ENCODE results near the gene RMND1. TPM values are rescaled to one million over a fixed set of nuclear protein-coding genes. Genes with fewer than 3 reads are reported as not detected.

The RMND1 gene
- total and polyA plus RNA-seq, 2 of the 13 experiments (the other 11 are each of a cell fraction or from before 2014, with no cell fraction given), result 34.0 to 72.5 TPM

GRCh38 chr6:151478670-151479069, 26.7 kb upstream of the RMND1 start:
- FAIRE-seq (no peak), ATAC-seq (no peak), DNase-seq (ENCODE audit: low spot score) (no peak)
- Histone ChIP-seq H3K4me2 (ENCODE audit: low read depth, low read length) (no peak overlapping the region), H3K4me3 (replicated peaks in 1 of 3; ENCODE audit: insufficient read depth in 1 of 3, low read depth in 2 of 3, low read length in 3 of 3) (no peak overlapping the region), H3K4me1 (ENCODE audit: insufficient read depth, low read length) (peaks cover 26% of the 10 kb centered on the region), H3K27ac (ENCODE audit: extremely low read length, insufficient read depth, low read length) (no peak overlapping the region), H3K79me2 (ENCODE audit: insufficient read depth, low read length) (no peaks in the 10 kb centered on the region), H3K9me3 (ENCODE audit: low read length) (no peaks in the 10 kb centered on the region), H3K9ac (ENCODE audit: insufficient read depth, low read depth, low read length) (no peak overlapping the region), H2AFZ (ENCODE audit: low read length) (no peak overlapping the region), H3K36me3 (replicated peaks in 1 of 2; ENCODE audit: control insufficient read depth in 1 of 2, insufficient read depth in 2 of 2, low read length in 2 of 2) (no peaks in the 10 kb centered on the region), H4K20me1 (ENCODE audit: insufficient read depth, low read length) (no peaks in the 10 kb centered on the region), H3K27me3 (ENCODE audit: control insufficient read depth in 1 of 2, insufficient read depth in 2 of 2, low read length in 2 of 2) (no peaks in the 10 kb centered on the region)
- WGBS (ENCODE audit: low lambda C conversion rate), result 90% methylated on average over 6 of the region's 6 CpGs
- intact Hi-C loops (cut with micrococcal nuclease; ENCODE audit: unreplicated experiment) (no loop called here), in situ Hi-C loops (cut with HindIII; ENCODE audit: extremely low pct_ligation_motif_present, low pct_unique_long_range_greater_than_20kb) (loop anchor here (5.0 to 10.0 kb wide), 2 partner anchors 36 to 64 kb away; no protein-coding TSS in a partner anchor)
- CTCF ChIA-PET (ENCODE audit: low intra/inter-chr PET ratio, low total read pairs), result no interaction called here
- TF ChIP-seq ZNF143 (CRISPR knock-in tag; IDR thresholded peaks at IDR 0.05) (no peak), POLR2AphosphoS2 (IDR thresholded peaks at IDR 0.05; ENCODE audit: low read depth, low read length) (no peak), ATF7 (IDR thresholded peaks at IDR 0.05) (no peak), ATF7 (CRISPR knock-in tag; IDR thresholded peaks at IDR 0.05) (no peak), ZNF264 (CRISPR knock-in tag; IDR thresholded peaks at IDR 0.05) (no peak), FOXK2 (IDR thresholded peaks at IDR 0.05) (no peak), ZNF160 (CRISPR knock-in tag; IDR thresholded peaks at IDR 0.05) (no peak), PHF20 (CRISPR knock-in tag; IDR thresholded peaks at IDR 0.05) (no peak), ZNF672 (CRISPR knock-in tag; IDR thresholded peaks at IDR 0.05) (no peak), ARNT (IDR thresholded peaks at IDR 0.05) (no peak), ZNF619 (CRISPR knock-in tag; IDR thresholded peaks at IDR 0.05) (no peak), ZNF446 (CRISPR knock-in tag; IDR thresholded peaks at IDR 0.05) (no peak), U2AF1 (optimal IDR thresholded peaks at IDR 0.05; ENCODE audit: low read depth, low read length) (no peak), ZNF367 (CRISPR knock-in tag; IDR thresholded peaks at IDR 0.05; ENCODE audit: borderline replicate concordance) (no peak)
- POLR2A ChIA-PET, result no interaction called here
- no TSS peak for BruUV-seq (replicated peaks)

Data from HepG2 (cell line).